OCI-LY7 (cell line): ENCODE data around the gene PEX11G. TPM values are rescaled to one million over a fixed set of nuclear protein-coding genes. Genes with fewer than 3 reads are reported as not detected.
A peak's percentile ranks its signal among the peaks of the same experiment; 100 is the strongest.

Experiments used
- BruUV-seq: library from RNA; stranded (reverse); fragments of 400-500 nt; replicated peaks from 2 replicates; lab custom pipeline; 2021; lab: Mats Ljungman, UMichigan
- CTCF ChIA-PET: fragments of 300-600 bp; sonication (Branson Sonifier 250); formaldehyde crosslinking; loops from one replicate; lab custom pipeline; 2022; ENCODE audit warnings: antibody characterized with exemption; ENCODE audit not compliant: unreplicated experiment; lab: Charles Lee
- POLR2A ChIA-PET: fragments of 300-600 bp; sonication (Branson Sonifier 250); formaldehyde crosslinking; loops from one replicate; lab custom pipeline; 2022; ENCODE audit warnings: antibody characterized with exemption; lab: Charles Lee
- DNase-seq: peaks from one replicate; pipeline ENCODE4 v3.0.0-alpha.2; 2015; ENCODE audit warnings: low spot score
- H2AFZ ChIP-seq: fragments of 200-600 bp; sonication (generic), shearing (Covaris generic); 2 replicates; pipeline ENCODE4 v1.6.1; 2014; ENCODE audit warnings: mild to moderate bottlenecking, antibody characterized with exemption, low read length, moderate library complexity
- H3K27ac ChIP-seq: fragments of 200-600 bp; sonication (generic); 2 replicates; pipeline ENCODE4 v1.5.1; 2014; ENCODE audit warnings: mixed run types, low read depth, mild to moderate bottlenecking, moderate library complexity, low read length, inconsistent platforms; ENCODE audit not compliant: poor library complexity, severe bottlenecking
- H3K36me3 ChIP-seq: fragments of 200-600 bp; sonication (generic); 2 replicates; pipeline ENCODE4 v1.6.1; 2014; ENCODE audit warnings: mild to moderate bottlenecking, antibody characterized with exemption, low read length, moderate library complexity, mixed read lengths; ENCODE audit not compliant: insufficient read depth
- H3K4me1 ChIP-seq: fragments of 200-600 bp; sonication (generic); 2 replicates; pipeline ENCODE4 v1.5.1; 2014; ENCODE audit warnings: mild to moderate bottlenecking, low read length; ENCODE audit not compliant: insufficient read depth, poor library complexity, severe bottlenecking
- H3K4me2 ChIP-seq: fragments of 200-600 bp; sonication (generic); 2 replicates; pipeline ENCODE4 v1.6.1; 2014; ENCODE audit warnings: mild to moderate bottlenecking, low read length
- H3K4me3 ChIP-seq: fragments of 200-600 bp; sonication (generic); 2 replicates; pipeline ENCODE4 v1.5.1; 2014; ENCODE audit warnings: mild to moderate bottlenecking, low read depth, low read length; ENCODE audit not compliant: poor library complexity, severe bottlenecking
- H3K79me2 ChIP-seq: fragments of 200-600 bp; sonication (generic); 2 replicates; pipeline ENCODE4 v1.6.1; 2016; ENCODE audit warnings: low read depth, mild to moderate bottlenecking, low read length, moderate library complexity, mixed read lengths; ENCODE audit not compliant: insufficient read depth
- H3K9me2 ChIP-seq: fragments of 200-600 bp; sonication (generic); 2 replicates; pipeline ENCODE4 v1.6.1; 2016; ENCODE audit warnings: mild to moderate bottlenecking, low read length, mixed read lengths; ENCODE audit not compliant: insufficient read depth
- H3K9me3 ChIP-seq: fragments of 200-600 bp; sonication (generic); 2 replicates; pipeline ENCODE4 v1.6.1; 2014; ENCODE audit warnings: mild to moderate bottlenecking, mixed run types, low read length, mixed read lengths
- H4K20me1 ChIP-seq: fragments of 200-600 bp; sonication (generic); 2 replicates; pipeline ENCODE4 v1.6.1; 2014; ENCODE audit warnings: mild to moderate bottlenecking, antibody characterized with exemption, low read length, moderate library complexity, mixed read lengths; ENCODE audit not compliant: insufficient read depth
- EZH2phosphoT487 ChIP-seq: fragments of 200-600 bp; sonication (generic); IDR thresholded peaks from 2 replicates; pipeline ENCODE4 v1.6.1; 2018; ENCODE audit warnings: low read depth, borderline replicate concordance, mild to moderate bottlenecking, mixed run types, antibody characterized with exemption, low read length, moderate library complexity, mixed read lengths
- intact Hi-C: fragments of 100-400 bp; cut with micrococcal nuclease; formaldehyde crosslinking; loops from one replicate; pipeline ENCODE4 v1.10.0; 2022; ENCODE audit not compliant: unreplicated experiment
- total RNA-seq, 2 experiments: library from RNA; depleted of rRNA in 1 of 2; stranded (reverse); fragments of >200 nt in 1 of 2; shearing (Covaris generic) in 1 of 2; gene quantifications; 2 replicates each; pipeline ENCODE4 v1.2.3, GENCODE V29; 2014 to 2022
- TF ChIP-seq, protein P1 (sequence below): fragments of 200-600 bp; sonication (generic); conservative IDR thresholded peaks from 2 replicates; pipeline ENCODE4 v1.5.1; 2014; ENCODE audit warnings: mild to moderate bottlenecking, antibody characterized with exemption, low read length, moderate library complexity, mixed read lengths

PEX11G gene
- total RNA-seq, 2 experiments from 2014 or later = not detected

DNA sequence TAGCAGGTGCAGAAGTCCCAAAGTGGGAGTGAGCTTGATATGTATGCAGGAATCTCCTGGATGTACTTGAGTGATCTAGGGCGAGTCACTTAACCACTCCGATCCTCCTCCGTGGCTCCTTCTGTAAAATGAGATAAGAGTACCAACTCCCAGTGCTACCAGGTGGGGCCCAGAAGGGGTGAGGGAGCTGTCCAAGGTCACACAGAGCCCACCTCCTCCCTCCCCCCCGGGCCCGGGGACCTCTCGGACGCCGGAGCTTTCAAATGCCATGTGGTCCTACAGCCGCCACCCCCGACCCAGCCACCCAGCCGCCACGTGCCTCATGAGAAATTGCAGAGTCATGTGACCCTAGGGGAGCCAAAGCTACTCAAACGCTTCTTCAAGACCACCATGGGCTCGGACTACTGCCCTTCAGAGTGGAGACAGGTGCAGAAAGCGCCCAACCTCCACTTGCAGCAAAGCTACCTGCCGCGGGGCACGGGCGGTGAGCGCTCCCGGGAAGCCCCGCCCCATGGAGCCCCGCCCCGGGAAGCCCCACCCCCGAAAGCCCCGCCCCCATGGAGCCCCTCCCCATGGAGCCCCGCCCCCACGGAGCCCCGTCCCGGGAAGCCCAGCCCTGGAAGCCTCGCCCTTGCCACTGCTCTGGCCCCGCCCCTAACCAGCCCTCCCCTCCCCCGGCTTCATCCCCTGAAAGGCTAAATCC lies 17.0 kb upstream of the PEX11G start:
- intact Hi-C loops = no loop called here
- H4K20me1 ChIP-seq = no peaks in the 10 kb centered on the region
- POLR2A ChIA-PET = interaction anchor here (0.7 kb wide), 1 partner anchor 8 kb away, joined by 3 read pairs; no protein-coding TSS in a partner anchor
- no peaks in the 10 kb centered on the region for H3K9me2 ChIP-seq
- H2AFZ ChIP-seq = peak overlapping the region; percentile 59; the same call in 1 of the 2 replicates
- no TSS peak for BruUV-seq
- peak overlapping the region; percentile 50 for H3K4me3 ChIP-seq
- TF ChIP-seq EZH2phosphoT487 = no peak
- TF ChIP-seq, protein P1, sequence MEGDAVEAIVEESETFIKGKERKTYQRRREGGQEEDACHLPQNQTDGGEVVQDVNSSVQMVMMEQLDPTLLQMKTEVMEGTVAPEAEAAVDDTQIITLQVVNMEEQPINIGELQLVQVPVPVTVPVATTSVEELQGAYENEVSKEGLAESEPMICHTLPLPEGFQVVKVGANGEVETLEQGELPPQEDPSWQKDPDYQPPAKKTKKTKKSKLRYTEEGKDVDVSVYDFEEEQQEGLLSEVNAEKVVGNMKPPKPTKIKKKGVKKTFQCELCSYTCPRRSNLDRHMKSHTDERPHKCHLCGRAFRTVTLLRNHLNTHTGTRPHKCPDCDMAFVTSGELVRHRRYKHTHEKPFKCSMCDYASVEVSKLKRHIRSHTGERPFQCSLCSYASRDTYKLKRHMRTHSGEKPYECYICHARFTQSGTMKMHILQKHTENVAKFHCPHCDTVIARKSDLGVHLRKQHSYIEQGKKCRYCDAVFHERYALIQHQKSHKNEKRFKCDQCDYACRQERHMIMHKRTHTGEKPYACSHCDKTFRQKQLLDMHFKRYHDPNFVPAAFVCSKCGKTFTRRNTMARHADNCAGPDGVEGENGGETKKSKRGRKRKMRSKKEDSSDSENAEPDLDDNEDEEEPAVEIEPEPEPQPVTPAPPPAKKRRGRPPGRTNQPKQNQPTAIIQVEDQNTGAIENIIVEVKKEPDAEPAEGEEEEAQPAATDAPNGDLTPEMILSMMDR = no peak
- H3K79me2 ChIP-seq = no peaks in the 10 kb centered on the region
- no peak overlapping the region for H3K27ac ChIP-seq
- peak; percentile 66 for DNase-seq
- no peaks in the 10 kb centered on the region for H3K36me3 ChIP-seq
- no peaks in the 10 kb centered on the region for H3K9me3 ChIP-seq
- H3K4me1 ChIP-seq = peaks cover 13% of the 10 kb centered on the region
- CTCF ChIA-PET = no interaction called here
- peak overlapping the region; percentile 71 for H3K4me2 ChIP-seq

DNA sequence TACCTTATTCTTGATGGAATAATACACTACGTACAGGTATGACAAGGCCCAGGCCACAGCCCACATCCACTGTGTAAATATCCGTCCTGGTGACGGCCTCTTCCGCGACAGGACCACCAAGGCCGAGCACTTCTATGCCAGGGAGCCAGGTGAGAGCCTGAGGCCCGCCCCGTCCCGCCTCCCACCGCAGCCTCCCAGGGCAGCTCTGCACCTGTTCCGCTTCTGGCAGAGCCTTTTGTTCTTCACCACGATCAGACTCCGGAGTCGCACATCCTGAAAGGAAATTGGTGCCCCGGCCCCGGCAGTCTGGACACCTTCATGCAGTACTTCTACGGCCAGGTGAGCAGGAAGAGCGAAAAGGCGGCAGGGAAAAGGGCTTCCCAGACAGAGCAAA lies 16.4 kb upstream of the PEX11G start:
- BruUV-seq = no TSS peak
- TF ChIP-seq, protein P1 = no peak
- no peak for TF ChIP-seq EZH2phosphoT487
- Histone ChIP-seq H3K79me2 (no peaks in the 10 kb centered on the region), H4K20me1 (no peaks in the 10 kb centered on the region), H2AFZ (no peak overlapping the region), H3K4me1 (peaks cover 13% of the 10 kb centered on the region), H3K9me2 (no peaks in the 10 kb centered on the region), H3K4me3 (peak overlapping the region; percentile 49), H3K36me3 (no peaks in the 10 kb centered on the region), H3K27ac (no peak overlapping the region), H3K9me3 (no peaks in the 10 kb centered on the region), H3K4me2 (peak overlapping the region; percentile 71)
- no peak for DNase-seq
- intact Hi-C loops = no loop called here
- POLR2A ChIA-PET = no interaction called here
- CTCF ChIA-PET = no interaction called here

DNA sequence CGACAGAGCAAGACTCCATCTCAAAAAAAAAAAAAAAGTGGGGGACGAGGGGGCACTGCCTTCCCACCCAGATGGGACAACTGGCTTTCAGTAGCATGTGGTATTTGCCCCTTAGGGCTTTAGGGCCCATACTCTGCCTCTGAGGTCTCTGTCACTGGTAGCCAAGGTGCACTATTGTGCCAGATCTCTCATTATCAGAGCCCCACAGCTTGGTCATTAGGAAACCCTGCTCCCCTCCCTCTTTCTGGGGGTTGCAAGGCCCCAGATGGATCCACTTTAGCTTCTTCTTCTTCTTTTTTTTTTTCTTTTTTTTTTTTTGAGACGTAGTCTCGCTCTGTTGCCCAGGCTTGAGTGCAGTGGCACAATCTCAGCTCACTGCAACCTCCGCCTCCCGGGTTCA lies 15.8 kb upstream of the PEX11G start:
- H3K4me1 ChIP-seq = peaks cover 13% of the 10 kb centered on the region
- ChIA-PET CTCF (no interaction called here), POLR2A (no interaction called here)
- H4K20me1 ChIP-seq = no peaks in the 10 kb centered on the region
- H2AFZ ChIP-seq = no peak overlapping the region
- H3K9me3 ChIP-seq = no peaks in the 10 kb centered on the region
- no peaks in the 10 kb centered on the region for H3K9me2 ChIP-seq
- no TSS peak for BruUV-seq
- intact Hi-C loops = no loop called here
- H3K4me3 ChIP-seq = no peak overlapping the region
- no peak for TF ChIP-seq EZH2phosphoT487
- TF ChIP-seq, protein P1 = no peak
- no peaks in the 10 kb centered on the region for H3K36me3 ChIP-seq
- H3K27ac ChIP-seq = no peak overlapping the region
- H3K79me2 ChIP-seq = no peaks in the 10 kb centered on the region
- H3K4me2 ChIP-seq = no peak overlapping the region
- no peak for DNase-seq
